ENCODE measurements around the gene STOX2. TPM values are rescaled to one million over a fixed set of nuclear protein-coding genes. Genes with fewer than 3 reads are reported as not detected.
"Not testable (repeated sequence)": the region's sequence is repeated elsewhere in the genome, so short reads cannot be mapped to it uniquely, and the experiment has no call there.

STOX2 gene
- total and polyA plus RNA-seq, 11 donors, result 2.8 to 19.6 (median 13.1) TPM

DNA sequence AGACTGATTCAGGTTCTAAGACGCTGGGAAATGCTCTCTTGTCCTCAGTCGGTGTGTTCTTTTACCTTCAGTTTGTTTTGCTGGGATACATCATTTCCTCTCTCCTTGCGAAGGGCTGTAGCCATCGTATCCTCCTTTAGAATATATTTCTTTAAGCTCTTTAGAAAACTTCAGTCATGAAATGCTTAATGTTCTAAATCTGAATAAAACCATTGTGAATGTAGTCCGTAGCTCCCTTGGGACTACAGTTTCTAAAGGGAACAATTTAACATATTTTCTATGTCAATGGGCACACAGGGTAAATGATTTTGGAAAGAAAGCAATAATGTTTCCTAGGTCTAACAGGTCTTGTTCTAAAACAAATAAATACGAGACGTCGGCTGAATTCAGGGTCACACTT is 40.6 kb downstream of the STOX2 start:
- H3K4me3 ChIP-seq, result no peak overlapping the region
- intact Hi-C loops (cut with DNase I), result no loop called here
- H3K27me3 ChIP-seq, result no peaks in the 10 kb centered on the region
- H3K9me3 ChIP-seq, result no peaks in the 10 kb centered on the region
- TF ChIP-seq POLR2A (IDR thresholded peaks at IDR 0.05), result no peak
- TF ChIP-seq, protein P1, sequence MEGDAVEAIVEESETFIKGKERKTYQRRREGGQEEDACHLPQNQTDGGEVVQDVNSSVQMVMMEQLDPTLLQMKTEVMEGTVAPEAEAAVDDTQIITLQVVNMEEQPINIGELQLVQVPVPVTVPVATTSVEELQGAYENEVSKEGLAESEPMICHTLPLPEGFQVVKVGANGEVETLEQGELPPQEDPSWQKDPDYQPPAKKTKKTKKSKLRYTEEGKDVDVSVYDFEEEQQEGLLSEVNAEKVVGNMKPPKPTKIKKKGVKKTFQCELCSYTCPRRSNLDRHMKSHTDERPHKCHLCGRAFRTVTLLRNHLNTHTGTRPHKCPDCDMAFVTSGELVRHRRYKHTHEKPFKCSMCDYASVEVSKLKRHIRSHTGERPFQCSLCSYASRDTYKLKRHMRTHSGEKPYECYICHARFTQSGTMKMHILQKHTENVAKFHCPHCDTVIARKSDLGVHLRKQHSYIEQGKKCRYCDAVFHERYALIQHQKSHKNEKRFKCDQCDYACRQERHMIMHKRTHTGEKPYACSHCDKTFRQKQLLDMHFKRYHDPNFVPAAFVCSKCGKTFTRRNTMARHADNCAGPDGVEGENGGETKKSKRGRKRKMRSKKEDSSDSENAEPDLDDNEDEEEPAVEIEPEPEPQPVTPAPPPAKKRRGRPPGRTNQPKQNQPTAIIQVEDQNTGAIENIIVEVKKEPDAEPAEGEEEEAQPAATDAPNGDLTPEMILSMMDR (IDR thresholded peaks at IDR 0.05), result no peak
- H3K27ac ChIP-seq, result no peak overlapping the region
- ATAC-seq (no peak), DNase-seq (no peak)
- H3K36me3 ChIP-seq, result no peaks in the 10 kb centered on the region
- WGBS, 4 donors, result 82 to 86% (median 83%) methylated on average over 8 of the region's 8 CpGs
- peaks cover 0 to 6% (median 0%) of the 10 kb centered on the region in 12 donors for H3K4me1 ChIP-seq

DNA sequence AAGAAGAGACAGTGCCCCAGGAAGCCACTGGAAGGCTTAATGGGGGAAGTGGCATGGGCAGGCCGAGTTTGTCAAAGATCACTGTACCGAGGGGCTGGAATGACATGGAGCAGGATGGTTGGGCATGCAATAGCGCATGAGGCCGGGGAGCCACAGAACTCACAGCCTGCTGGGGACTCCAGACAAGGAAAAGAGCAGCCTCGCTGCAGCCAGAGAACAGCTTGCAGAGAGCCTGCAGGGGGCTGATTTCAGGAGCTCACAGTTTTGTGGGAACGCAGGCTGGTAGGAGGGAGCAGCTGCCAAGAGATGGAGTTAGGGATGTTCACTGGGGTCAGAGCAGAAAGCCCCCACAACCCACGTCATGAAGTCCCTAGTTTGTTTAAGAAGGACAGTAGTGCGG is 45.4 kb downstream of the STOX2 start:
- Histone ChIP-seq H3K4me3 (no peak overlapping the region), H3K27ac (no peak overlapping the region), H3K27me3 (no peaks in the 10 kb centered on the region), H3K36me3 (no peaks in the 10 kb centered on the region), H3K9me3 (peaks cover 0 to 4% (median 0%) of the 10 kb centered on the region in 12 donors), H3K4me1 (peaks cover 0 to 11% (median 3%) of the 10 kb centered on the region in 12 donors)
- no peak for TF ChIP-seq POLR2A (IDR thresholded peaks at IDR 0.05)
- TF ChIP-seq, protein P1 (IDR thresholded peaks at IDR 0.05), result no peak
- 92 to 99% (median 94%) methylated on average over 8 of the region's 8 CpGs for WGBS, 4 donors
- no peak for ATAC-seq
- DNase-seq, result no peak
- intact Hi-C loops (cut with DNase I), result no loop called here

DNA sequence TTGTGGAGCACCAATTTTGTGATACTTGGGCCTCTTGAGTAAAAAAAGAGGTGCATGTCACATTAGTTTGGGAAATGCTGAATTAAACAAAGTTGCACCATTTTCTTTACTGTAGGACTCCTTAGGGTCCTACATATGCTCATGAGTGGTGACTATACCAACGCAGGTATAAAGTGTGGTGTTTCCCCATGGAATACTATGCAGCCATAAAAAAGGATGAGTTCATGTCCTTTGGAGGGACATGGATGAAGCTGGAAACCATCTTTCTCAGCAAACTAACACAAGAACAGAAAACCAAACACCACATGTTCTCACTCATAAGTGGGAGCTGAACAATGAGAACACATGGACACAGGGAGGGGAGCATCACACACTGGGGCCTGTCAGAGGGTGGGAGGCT is 47.5 kb downstream of the STOX2 start:
- 97 to 100% (median 99%) methylated on average over 1 of the region's 1 CpG for WGBS, 4 donors
- ATAC-seq; intact Hi-C loops (cut with DNase I); H3K36me3 ChIP-seq; H3K27me3 ChIP-seq; DNase-seq; H3K9me3 ChIP-seq; H3K4me3 ChIP-seq; H3K27ac ChIP-seq: not testable (repeated sequence)
- H3K4me1 ChIP-seq, result peaks cover 0 to 11% (median 9%) of the 10 kb centered on the region in 12 donors

DNA sequence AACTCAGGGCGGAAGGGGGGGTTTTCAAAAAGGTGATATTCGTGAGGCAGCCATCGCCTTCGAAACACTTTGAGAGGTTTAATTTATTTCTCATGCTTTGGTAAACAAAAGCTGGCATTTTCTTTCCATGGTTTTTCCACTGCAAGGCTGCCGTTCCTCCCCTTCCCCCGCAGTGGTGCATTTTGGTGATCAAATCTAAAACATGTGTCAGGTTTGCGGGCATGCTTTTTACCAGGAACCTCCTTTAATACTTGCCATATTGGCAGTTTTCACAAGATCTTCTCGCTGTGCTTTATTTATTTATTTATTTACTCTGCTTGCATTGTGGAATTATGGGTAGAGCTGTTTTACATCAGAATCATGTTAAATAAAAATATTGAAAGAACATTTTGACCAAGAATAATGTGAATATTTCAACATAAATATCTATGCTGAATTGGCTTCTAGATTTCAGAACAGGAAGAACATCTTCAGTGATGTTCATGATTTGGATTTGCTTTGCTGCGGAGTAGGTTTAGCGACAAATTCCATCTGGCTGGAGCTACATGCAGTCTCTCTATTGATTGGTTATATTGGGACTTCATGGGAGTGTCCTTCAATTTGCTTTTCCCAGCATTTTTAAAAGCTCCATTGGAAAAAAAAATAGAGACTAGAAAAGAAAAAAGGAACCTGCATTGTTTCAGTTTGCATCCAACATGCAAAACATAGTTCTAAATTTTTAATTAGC is 54.4 kb downstream of the STOX2 start:
- H3K4me1 ChIP-seq, result peaks cover 0 to 42% (median 22%) of the 10 kb centered on the region in 12 donors
- peak overlapping the region in 4 of 12 donors; percentile 53 to 76 (median 62) for H3K27ac ChIP-seq
- TF ChIP-seq POLR2A (IDR thresholded peaks at IDR 0.05), result no peak
- TF ChIP-seq, protein P1 (IDR thresholded peaks at IDR 0.05), result no peak
- H3K27me3 ChIP-seq, result no peaks in the 10 kb centered on the region
- 84 to 88% (median 86%) methylated on average over 10 of the region's 10 CpGs for WGBS, 4 donors
- no peaks in the 10 kb centered on the region for H3K36me3 ChIP-seq
- intact Hi-C loops (cut with DNase I), result no loop called here
- ATAC-seq (no peak), DNase-seq (no peak)
- no peaks in the 10 kb centered on the region for H3K9me3 ChIP-seq
- H3K4me3 ChIP-seq, result peak overlapping the region in 9 of 12 donors; percentile 15 to 42 (median 34)
